Endothelial cell of umbilical vein (primary cell): ENCODE data around the gene CACNA1E. TPM values are rescaled to one million over a fixed set of nuclear protein-coding genes. Genes with fewer than 3 reads are reported as not detected.

Experiments
- BruUV-seq: library from RNA; stranded (reverse); fragments of 400-500 nt; replicated peaks from 2 replicates; lab custom pipeline; 2021; lab: Mats Ljungman, UMichigan
- CTCF ChIA-PET: fragments of 300-600, 350-600 bp; sonication (Branson Sonifier 250); formaldehyde crosslinking; loops from one replicate; lab custom pipeline; 2021; ENCODE audit warnings: antibody characterized with exemption, inconsistent platforms; lab: Charles Lee
- POLR2A ChIA-PET: fragments of 300-600, 350-600 bp; sonication (Branson Sonifier 250); formaldehyde crosslinking; loops from one replicate; lab custom pipeline; 2021; ENCODE audit warnings: antibody characterized with exemption, inconsistent platforms; lab: Charles Lee
- DNase-seq: peaks from one replicate; pipeline ENCODE4 v3.0.0-alpha.2; 2011; ENCODE audit warnings: low read depth, low spot score
- FAIRE-seq: peaks from 2 replicates; lab custom pipeline; 2011; peaks lifted over from hg19 to GRCh38; lab: Jason Lieb, UNC
- H2AFZ ChIP-seq: 2 replicates; pipeline ENCODE4 v1.6.0; 2012; ENCODE audit warnings: low read depth, low read length, control low read depth, inconsistent platforms
- H3K27ac ChIP-seq: 2 replicates; pipeline ENCODE4 v1.5.1; 2011; ENCODE audit warnings: low read depth, mild to moderate bottlenecking, control low read depth, low read length, moderate library complexity; ENCODE audit not compliant: insufficient read depth
- H3K27me3 ChIP-seq, 2 experiments: 2 replicates each; pipeline versions ENCODE4 v1.6.0 to v1.6.1; 2011; ENCODE audit warnings: low read length in 2 of 2, mixed read lengths in 1 of 2; ENCODE audit not compliant: control insufficient read depth in 2 of 2, insufficient read depth in 2 of 2
- H3K36me3 ChIP-seq, 2 experiments: 2 replicates in 1 of 2; 3 replicates in 1 of 2; pipeline ENCODE4 v1.5.1; 2011; ENCODE audit warnings: low read length in 2 of 2, mild to moderate bottlenecking in 1 of 2, moderate library complexity in 1 of 2; ENCODE audit not compliant: control insufficient read depth in 2 of 2, insufficient read depth in 2 of 2; ENCODE audit errors: extremely low read depth in 1 of 2
- H3K4me1 ChIP-seq: 3 replicates; pipeline ENCODE4 v1.5.1; 2011; ENCODE audit warnings: mild to moderate bottlenecking, low read length; ENCODE audit not compliant: control insufficient read depth, insufficient read depth; ENCODE audit errors: extremely low read depth
- H3K4me2 ChIP-seq: 2 replicates; pipeline ENCODE4 v1.6.1; 2011; ENCODE audit warnings: low read length, control low read depth, mixed read lengths; ENCODE audit not compliant: insufficient read depth
- H3K4me3 ChIP-seq, 3 experiments: fragments of 200-600 bp in 1 of 3; sonication (generic), shearing (Covaris generic) in 1 of 3; replicated peaks in 1 of 3; 2 replicates each; pipeline ENCODE4 v1.5.1; 2011 to 2016; ENCODE audit warnings: control low read depth in 3 of 3, low read length in 3 of 3, mild to moderate bottlenecking in 2 of 3, inconsistent platforms in 1 of 3, low read depth in 1 of 3, moderate library complexity in 1 of 3; ENCODE audit not compliant: insufficient read depth in 1 of 3
- H3K79me2 ChIP-seq: 2 replicates; pipeline ENCODE4 v1.6.0; 2012; ENCODE audit warnings: low read length, inconsistent platforms; ENCODE audit not compliant: control insufficient read depth, insufficient read depth
- H3K9ac ChIP-seq: replicated peaks from 2 replicates; pipeline ENCODE3; 2011; ENCODE audit warnings: low read length, control low read depth; ENCODE audit not compliant: insufficient read depth; ENCODE audit errors: extremely low read depth
- H3K9me1 ChIP-seq: replicated peaks from 3 replicates; pipeline ENCODE4 v1.6.0; 2011; ENCODE audit warnings: mild to moderate bottlenecking, low read length; ENCODE audit not compliant: control insufficient read depth, insufficient read depth; ENCODE audit errors: extremely low read depth
- H3K9me3 ChIP-seq: replicated peaks from 2 replicates; pipeline ENCODE4 v1.5.1; 2012; ENCODE audit warnings: low read length, inconsistent platforms; ENCODE audit not compliant: control insufficient read depth, insufficient read depth
- H4K20me1 ChIP-seq: replicated peaks from 2 replicates; pipeline ENCODE3; 2011; ENCODE audit warnings: mild to moderate bottlenecking, low read length; ENCODE audit not compliant: control insufficient read depth, insufficient read depth; ENCODE audit errors: extremely low read depth
- EZH2 ChIP-seq: IDR thresholded peaks from 2 replicates; pipeline ENCODE4 v1.6.1; 2012; ENCODE audit warnings: borderline replicate concordance, low read depth, mild to moderate bottlenecking, moderate library complexity, low read length, inconsistent platforms; ENCODE audit not compliant: severe bottlenecking
- FOS ChIP-seq: IDR thresholded peaks from 2 replicates; pipeline ENCODE4 v1.6.1; 2011; ENCODE audit warnings: mild to moderate bottlenecking, low read length, moderate library complexity, borderline replicate concordance; ENCODE audit not compliant: insufficient read depth
- GATA2 ChIP-seq: IDR thresholded peaks from 2 replicates; pipeline ENCODE4 v1.7.0; 2011; ENCODE audit warnings: low read depth, mild to moderate bottlenecking, moderate library complexity, mixed read lengths, low read length; ENCODE audit not compliant: insufficient read length, insufficient read depth
- JUN ChIP-seq: IDR thresholded peaks from 2 replicates; pipeline ENCODE4 v1.6.1; 2011; ENCODE audit warnings: borderline replicate concordance, low read depth; ENCODE audit not compliant: insufficient read length, insufficient read depth
- MYC ChIP-seq: IDR thresholded peaks from one replicate; pipeline ENCODE4 v1.6.1; 2011; ENCODE audit warnings: mild to moderate bottlenecking, low read depth, low read length
- POLR2A ChIP-seq: IDR thresholded peaks from 2 replicates; pipeline ENCODE4 v1.6.1; 2012; ENCODE audit warnings: low read depth, mild to moderate bottlenecking, control low read depth, low read length
- POLR2AphosphoS5 ChIP-seq: IDR thresholded peaks from 2 replicates; pipeline ENCODE4 v1.6.1; 2012; ENCODE audit warnings: low read depth, mild to moderate bottlenecking, control low read depth, low read length, moderate library complexity; ENCODE audit not compliant: insufficient read depth
- dilution Hi-C: fragments of 300-500 bp; cut with MboI; formaldehyde crosslinking; loops from one replicate; pipeline ENCODE4 v1.15.0; 2019; ENCODE audit warnings: low sequenced_read_pairs; ENCODE audit not compliant: extremely low pct_ligation_motif_present
- intact Hi-C: fragments of 100-400 bp; cut with micrococcal nuclease; formaldehyde crosslinking; loops from one replicate; pipeline ENCODE4 v1.10.0; 2022
- polyA plus RNA-seq, 4 experiments: library from polyadenylated mRNA; depleted of rRNA in 3 of 4; stranded (reverse) in 3 of 4; unstranded in 1 of 4; fragments of >200 nt; gene quantifications; 2 replicates each; pipeline versions ENCODE4 v1.2.1 to v1.2.3, GENCODE V29; 2011 to 2012; ENCODE audit warnings: missing spikeins in 1 of 4
- total RNA-seq: library from RNA; stranded (reverse); gene quantifications from 2 replicates; pipeline ENCODE4 v1.2.3, GENCODE V29; 2021
- TF ChIP-seq, protein P1 (sequence below), 2 donors: IDR thresholded peaks; 1 replicate in 1 of 2; 2 replicates in 1 of 2; pipeline ENCODE4 v1.5.1; 2011; ENCODE audit warnings: low read length in 2 of 2, mild to moderate bottlenecking in 2 of 2, moderate library complexity in 2 of 2, control low read depth in 1 of 2, inconsistent platforms in 1 of 2, low read depth in 1 of 2; ENCODE audit not compliant: insufficient read depth in 1 of 2; ENCODE audit errors: extremely low read depth in 1 of 2
- TF ChIP-seq, protein P2 (sequence below): IDR thresholded peaks from 2 replicates; pipeline ENCODE4 v1.6.1; 2011; ENCODE audit not compliant: insufficient read depth, insufficient read length

Gene CACNA1E
- total and polyA plus RNA-seq, 2 donors (not counting 3 experiments of a cell fraction or from before 2014, with no cell fraction given), result not detected

DNA sequence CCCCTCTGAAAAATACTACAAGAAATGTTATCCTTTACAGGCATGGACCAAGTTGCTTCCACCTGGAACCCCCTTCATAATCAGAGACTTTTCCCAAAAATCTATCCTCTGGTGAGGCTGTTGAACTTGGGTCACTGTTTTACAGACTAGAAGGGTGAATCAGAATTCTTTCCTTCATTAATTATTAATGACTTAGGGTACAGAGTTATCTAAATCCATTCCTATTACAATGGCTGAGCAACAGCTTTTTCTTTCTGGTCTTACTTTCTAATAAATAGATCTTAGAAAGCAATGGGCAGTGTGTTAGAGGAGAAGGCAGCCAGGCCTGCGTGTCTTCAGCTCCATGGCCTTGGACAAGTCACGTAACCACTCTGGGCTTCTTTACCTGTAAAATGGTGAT, 294.0 kb downstream of the CACNA1E start:
- TF ChIP-seq MYC (no peak), EZH2 (no peak), POLR2A (no peak), FOS (no peak), POLR2AphosphoS5 (no peak), GATA2 (no peak), JUN (no peak)
- TF ChIP-seq, protein P1, sequence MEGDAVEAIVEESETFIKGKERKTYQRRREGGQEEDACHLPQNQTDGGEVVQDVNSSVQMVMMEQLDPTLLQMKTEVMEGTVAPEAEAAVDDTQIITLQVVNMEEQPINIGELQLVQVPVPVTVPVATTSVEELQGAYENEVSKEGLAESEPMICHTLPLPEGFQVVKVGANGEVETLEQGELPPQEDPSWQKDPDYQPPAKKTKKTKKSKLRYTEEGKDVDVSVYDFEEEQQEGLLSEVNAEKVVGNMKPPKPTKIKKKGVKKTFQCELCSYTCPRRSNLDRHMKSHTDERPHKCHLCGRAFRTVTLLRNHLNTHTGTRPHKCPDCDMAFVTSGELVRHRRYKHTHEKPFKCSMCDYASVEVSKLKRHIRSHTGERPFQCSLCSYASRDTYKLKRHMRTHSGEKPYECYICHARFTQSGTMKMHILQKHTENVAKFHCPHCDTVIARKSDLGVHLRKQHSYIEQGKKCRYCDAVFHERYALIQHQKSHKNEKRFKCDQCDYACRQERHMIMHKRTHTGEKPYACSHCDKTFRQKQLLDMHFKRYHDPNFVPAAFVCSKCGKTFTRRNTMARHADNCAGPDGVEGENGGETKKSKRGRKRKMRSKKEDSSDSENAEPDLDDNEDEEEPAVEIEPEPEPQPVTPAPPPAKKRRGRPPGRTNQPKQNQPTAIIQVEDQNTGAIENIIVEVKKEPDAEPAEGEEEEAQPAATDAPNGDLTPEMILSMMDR (IDR thresholded peaks at IDR 0.05; ENCODE audit: extremely low read depth in 1 of 2, insufficient read depth in 1 of 2, low read depth in 1 of 2, low read length in 2 of 2), result no peak
- TF ChIP-seq, protein P2, sequence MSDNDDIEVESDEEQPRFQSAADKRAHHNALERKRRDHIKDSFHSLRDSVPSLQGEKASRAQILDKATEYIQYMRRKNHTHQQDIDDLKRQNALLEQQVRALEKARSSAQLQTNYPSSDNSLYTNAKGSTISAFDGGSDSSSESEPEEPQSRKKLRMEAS, result no peak
- Histone ChIP-seq H3K9me1 (no peaks in the 10 kb centered on the region), H3K9ac (no peak overlapping the region), H3K4me2 (no peak overlapping the region), H3K9me3 (no peaks in the 10 kb centered on the region), H3K4me3 (no peak overlapping the region), H3K4me1 (no peaks in the 10 kb centered on the region), H3K36me3 (no peaks in the 10 kb centered on the region), H3K79me2 (no peaks in the 10 kb centered on the region), H2AFZ (no peak overlapping the region), H3K27me3 (no peaks in the 10 kb centered on the region), H4K20me1 (no peaks in the 10 kb centered on the region), H3K27ac (no peak overlapping the region)
- BruUV-seq, result no TSS peak
- no peak for DNase-seq
- dilution Hi-C loops, result no loop called here
- POLR2A ChIA-PET, result no interaction called here
- no peak for FAIRE-seq
- CTCF ChIA-PET, result no interaction called here
- intact Hi-C loops, result no loop called here
